Liver (tissue), 9 donors: ENCODE measurements around the gene CDS1. TPM values are rescaled to one million over a fixed set of nuclear protein-coding genes. Genes with fewer than 3 reads are reported as not detected.

Experiments
- DNase-seq: peaks from one replicate; pipeline ENCODE4 v3.0.0-alpha.2; 2017; ENCODE audit warnings: low spot score
- H3K27ac ChIP-seq, 2 donors: one replicate each; pipeline ENCODE4 v1.7.0; 2013; ENCODE audit warnings: inconsistent platforms in 2 of 2, low read length in 2 of 2, control low read depth in 1 of 2, low read depth in 1 of 2, mild to moderate bottlenecking in 1 of 2
- H3K27me3 ChIP-seq, 4 donors: one replicate each; pipeline versions ENCODE4 v1.6.1 to v1.7.0; 2013; ENCODE audit warnings: low read length in 3 of 4, inconsistent platforms in 1 of 4, mild to moderate bottlenecking in 1 of 4, moderate library complexity in 1 of 4; ENCODE audit not compliant: control insufficient read depth in 4 of 4, insufficient read depth in 4 of 4
- H3K36me3 ChIP-seq, 4 donors: one replicate each; pipeline versions ENCODE4 v1.6.1 to v1.7.0; 2013; ENCODE audit warnings: low read length in 3 of 4, mild to moderate bottlenecking in 3 of 4, low read depth in 1 of 4, moderate library complexity in 1 of 4; ENCODE audit not compliant: control insufficient read depth in 4 of 4, insufficient read depth in 3 of 4
- H3K4me1 ChIP-seq, 4 donors: one replicate each; pipeline versions ENCODE4 v1.6.1 to v1.7.0; 2013; ENCODE audit warnings: low read length in 3 of 4, mild to moderate bottlenecking in 3 of 4, moderate library complexity in 1 of 4; ENCODE audit not compliant: control insufficient read depth in 4 of 4, insufficient read depth in 4 of 4
- H3K4me3 ChIP-seq, 3 donors: one replicate each; pipeline versions ENCODE4 v1.6.1 to v1.7.0; 2013; ENCODE audit warnings: low read length in 3 of 3, control low read depth in 1 of 3, low read depth in 1 of 3, mild to moderate bottlenecking in 1 of 3
- H3K9ac ChIP-seq, 2 donors: one replicate each; pipeline ENCODE4 v1.7.0; 2013; ENCODE audit warnings: low read length in 2 of 2, mild to moderate bottlenecking in 2 of 2, moderate library complexity in 2 of 2, control low read depth in 1 of 2, low read depth in 1 of 2
- H3K9me3 ChIP-seq, 4 donors: one replicate each; pipeline versions ENCODE4 v1.6.1 to v1.7.0; 2013; ENCODE audit warnings: low read length in 3 of 4; ENCODE audit not compliant: control insufficient read depth in 4 of 4
- EGR1 ChIP-seq, 2 donors: IDR thresholded peaks; 2 replicates each; pipeline ENCODE4 v1.6.1; 2016 to 2018; ENCODE audit warnings: antibody characterized with exemption in 2 of 2, low read depth in 2 of 2
- FOXA1 ChIP-seq: IDR thresholded peaks from 2 replicates; pipeline ENCODE4 v1.6.1; 2016; ENCODE audit warnings: antibody characterized with exemption
- FOXA2 ChIP-seq: IDR thresholded peaks from 2 replicates; pipeline ENCODE4 v1.6.1; 2016; ENCODE audit warnings: antibody characterized with exemption
- GABPA ChIP-seq, 2 donors: IDR thresholded peaks in 1 of 2; conservative IDR thresholded peaks in 1 of 2; 2 replicates each; pipeline ENCODE4 v1.6.1; 2016; ENCODE audit warnings: antibody characterized with exemption in 2 of 2, mild to moderate bottlenecking in 1 of 2, moderate library complexity in 1 of 2
- HNF4A ChIP-seq, 2 donors: conservative IDR thresholded peaks; 2 replicates each; pipeline ENCODE4 v1.6.1; 2016; ENCODE audit warnings: antibody characterized with exemption in 2 of 2, mild to moderate bottlenecking in 2 of 2
- HNF4G ChIP-seq: IDR thresholded peaks from 2 replicates; pipeline ENCODE4 v1.6.1; 2016; ENCODE audit warnings: antibody characterized with exemption
- JUND ChIP-seq, 2 donors: IDR thresholded peaks; 2 replicates each; pipeline ENCODE4 v1.6.1; 2016; ENCODE audit warnings: antibody characterized with exemption in 2 of 2
- NR2F2 ChIP-seq: IDR thresholded peaks from 2 replicates; pipeline ENCODE4 v1.6.1; 2016; ENCODE audit warnings: antibody characterized with exemption
- RAD21 ChIP-seq, 2 donors: IDR thresholded peaks; 2 replicates each; pipeline ENCODE4 v1.6.1; 2016; ENCODE audit warnings: antibody characterized with exemption in 2 of 2, mild to moderate bottlenecking in 2 of 2
- RXRA ChIP-seq, 2 donors: IDR thresholded peaks; 2 replicates each; pipeline ENCODE4 v1.6.1; 2017 to 2018; ENCODE audit warnings: antibody characterized with exemption in 2 of 2, mild to moderate bottlenecking in 1 of 2
- SP1 ChIP-seq: IDR thresholded peaks from 2 replicates; pipeline ENCODE4 v1.6.1; 2018; ENCODE audit warnings: antibody characterized with exemption, mild to moderate bottlenecking
- TAF1 ChIP-seq: conservative IDR thresholded peaks from 2 replicates; pipeline ENCODE4 v1.6.1; 2016; ENCODE audit warnings: antibody characterized with exemption, mild to moderate bottlenecking
- YY1 ChIP-seq: IDR thresholded peaks from 2 replicates; pipeline ENCODE4 v1.6.1; 2016; ENCODE audit warnings: antibody characterized with exemption, mild to moderate bottlenecking
- WGBS: extraction: QIAGEN DNeasy Blood & Tissue Kit; methylation state at CpG from one replicate; pipeline ENCODE4 v1.1.7; 2013; 5-methylcytosine and 5-hydroxymethylcytosine counted together
- polyA plus RNA-seq, 2 donors: library from polyadenylated mRNA; stranded (reverse) in 1 of 2; unstranded in 1 of 2; fragments of 200-250 nt in 1 of 2; fragments of >200 nt in 1 of 2; fragmentation: Nextera tagmentation in 1 of 2; extraction: Ambion mirVana in 1 of 2; gene quantifications; one replicate each; pipeline versions ENCODE4 v1.2.1 to v1.2.3, GENCODE V29; 2013 to 2015
- total RNA-seq, 2 donors: library from RNA; depleted of rRNA; stranded (reverse); fragments of >200 nt; gene quantifications; one replicate each; pipeline ENCODE4 v1.2.3, GENCODE V29; 2014
- TF ChIP-seq, protein P1 (sequence below): IDR thresholded peaks from 2 replicates; pipeline ENCODE4 v1.6.1; 2016; ENCODE audit warnings: antibody characterized with exemption
- TF ChIP-seq, protein P2 (sequence below): IDR thresholded peaks from 2 replicates; pipeline ENCODE4 v1.6.1; 2016; ENCODE audit warnings: antibody characterized with exemption, mild to moderate bottlenecking
- TF ChIP-seq, protein P3 (sequence below): fragments of 150-350 bp; IDR thresholded peaks from 2 replicates; pipeline ENCODE4 v1.5.1; 2017; ENCODE audit warnings: improper control_type of control experiment, low read depth, low read length; ENCODE audit not compliant: missing input control
- TF ChIP-seq, protein P4 (sequence below): IDR thresholded peaks from 2 replicates; pipeline ENCODE4 v1.6.1; 2016; ENCODE audit warnings: antibody characterized with exemption
- TF ChIP-seq, protein P5 (sequence below): IDR thresholded peaks from 2 replicates; pipeline ENCODE4 v1.6.1; 2016; ENCODE audit warnings: antibody characterized with exemption
- donor health status: healthy.
- donor health status: healthy.
- donor health status: healthy.
- donor health status: healthy.
- donor health status: healthy.

Gene CDS1
- total and polyA plus RNA-seq, 4 donors: 0.56 to 3.6 (median 0.78) TPM

DNA sequence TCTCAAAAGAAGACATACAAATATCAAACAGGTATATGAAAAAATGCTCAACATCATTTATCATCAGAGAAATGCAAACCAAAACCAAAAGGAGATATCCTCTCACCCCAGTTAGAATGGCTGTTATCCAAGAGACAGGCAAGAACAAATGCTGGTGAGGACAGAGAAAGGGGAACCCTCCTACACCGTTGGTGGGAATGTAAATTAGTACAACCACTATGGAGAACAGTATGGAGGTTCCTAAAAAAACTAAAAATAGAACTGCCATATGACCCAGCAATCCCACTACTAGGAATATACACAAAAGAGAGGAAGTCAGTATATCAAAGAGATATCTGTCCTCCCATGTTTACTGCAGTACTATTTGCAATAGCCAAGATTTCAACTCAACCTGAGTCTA lies 83.5 kb downstream of the CDS1 start:
- no peak for DNase-seq
- WGBS: 87% methylated on average over 1 of the region's 1 CpG
- H3K36me3 ChIP-seq: peaks cover 0 to 9% (median 2%) of the 10 kb centered on the region in 4 donors
- no peaks in the 10 kb centered on the region for H3K4me1 ChIP-seq
- H3K9ac ChIP-seq: no peak overlapping the region
- no peaks in the 10 kb centered on the region for H3K27me3 ChIP-seq
- H3K27ac ChIP-seq: no peak overlapping the region
- TF ChIP-seq HNF4A (conservative IDR thresholded peaks at IDR 0.05) (no peak), EGR1 (IDR thresholded peaks at IDR 0.05; ENCODE audit: low read depth in 2 of 2) (no peak), JUND (IDR thresholded peaks at IDR 0.05) (no peak), SP1 (no peak), RXRA (IDR thresholded peaks at IDR 0.05) (no peak), HNF4G (no peak), FOXA2 (no peak), GABPA (IDR thresholded peaks at IDR 0.05 in 1 of 2, conservative IDR thresholded peaks at IDR 0.05 in 1 of 2) (no peak), TAF1 (no peak), NR2F2 (no peak), FOXA1 (no peak), YY1 (no peak)
- TF ChIP-seq, protein P1, sequence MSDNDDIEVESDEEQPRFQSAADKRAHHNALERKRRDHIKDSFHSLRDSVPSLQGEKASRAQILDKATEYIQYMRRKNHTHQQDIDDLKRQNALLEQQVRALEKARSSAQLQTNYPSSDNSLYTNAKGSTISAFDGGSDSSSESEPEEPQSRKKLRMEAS: no peak
- TF ChIP-seq, protein P2, sequence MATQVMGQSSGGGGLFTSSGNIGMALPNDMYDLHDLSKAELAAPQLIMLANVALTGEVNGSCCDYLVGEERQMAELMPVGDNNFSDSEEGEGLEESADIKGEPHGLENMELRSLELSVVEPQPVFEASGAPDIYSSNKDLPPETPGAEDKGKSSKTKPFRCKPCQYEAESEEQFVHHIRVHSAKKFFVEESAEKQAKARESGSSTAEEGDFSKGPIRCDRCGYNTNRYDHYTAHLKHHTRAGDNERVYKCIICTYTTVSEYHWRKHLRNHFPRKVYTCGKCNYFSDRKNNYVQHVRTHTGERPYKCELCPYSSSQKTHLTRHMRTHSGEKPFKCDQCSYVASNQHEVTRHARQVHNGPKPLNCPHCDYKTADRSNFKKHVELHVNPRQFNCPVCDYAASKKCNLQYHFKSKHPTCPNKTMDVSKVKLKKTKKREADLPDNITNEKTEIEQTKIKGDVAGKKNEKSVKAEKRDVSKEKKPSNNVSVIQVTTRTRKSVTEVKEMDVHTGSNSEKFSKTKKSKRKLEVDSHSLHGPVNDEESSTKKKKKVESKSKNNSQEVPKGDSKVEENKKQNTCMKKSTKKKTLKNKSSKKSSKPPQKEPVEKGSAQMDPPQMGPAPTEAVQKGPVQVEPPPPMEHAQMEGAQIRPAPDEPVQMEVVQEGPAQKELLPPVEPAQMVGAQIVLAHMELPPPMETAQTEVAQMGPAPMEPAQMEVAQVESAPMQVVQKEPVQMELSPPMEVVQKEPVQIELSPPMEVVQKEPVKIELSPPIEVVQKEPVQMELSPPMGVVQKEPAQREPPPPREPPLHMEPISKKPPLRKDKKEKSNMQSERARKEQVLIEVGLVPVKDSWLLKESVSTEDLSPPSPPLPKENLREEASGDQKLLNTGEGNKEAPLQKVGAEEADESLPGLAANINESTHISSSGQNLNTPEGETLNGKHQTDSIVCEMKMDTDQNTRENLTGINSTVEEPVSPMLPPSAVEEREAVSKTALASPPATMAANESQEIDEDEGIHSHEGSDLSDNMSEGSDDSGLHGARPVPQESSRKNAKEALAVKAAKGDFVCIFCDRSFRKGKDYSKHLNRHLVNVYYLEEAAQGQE: no peak
- TF ChIP-seq, protein P3, sequence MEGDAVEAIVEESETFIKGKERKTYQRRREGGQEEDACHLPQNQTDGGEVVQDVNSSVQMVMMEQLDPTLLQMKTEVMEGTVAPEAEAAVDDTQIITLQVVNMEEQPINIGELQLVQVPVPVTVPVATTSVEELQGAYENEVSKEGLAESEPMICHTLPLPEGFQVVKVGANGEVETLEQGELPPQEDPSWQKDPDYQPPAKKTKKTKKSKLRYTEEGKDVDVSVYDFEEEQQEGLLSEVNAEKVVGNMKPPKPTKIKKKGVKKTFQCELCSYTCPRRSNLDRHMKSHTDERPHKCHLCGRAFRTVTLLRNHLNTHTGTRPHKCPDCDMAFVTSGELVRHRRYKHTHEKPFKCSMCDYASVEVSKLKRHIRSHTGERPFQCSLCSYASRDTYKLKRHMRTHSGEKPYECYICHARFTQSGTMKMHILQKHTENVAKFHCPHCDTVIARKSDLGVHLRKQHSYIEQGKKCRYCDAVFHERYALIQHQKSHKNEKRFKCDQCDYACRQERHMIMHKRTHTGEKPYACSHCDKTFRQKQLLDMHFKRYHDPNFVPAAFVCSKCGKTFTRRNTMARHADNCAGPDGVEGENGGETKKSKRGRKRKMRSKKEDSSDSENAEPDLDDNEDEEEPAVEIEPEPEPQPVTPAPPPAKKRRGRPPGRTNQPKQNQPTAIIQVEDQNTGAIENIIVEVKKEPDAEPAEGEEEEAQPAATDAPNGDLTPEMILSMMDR: no peak
- TF ChIP-seq, protein P4, sequence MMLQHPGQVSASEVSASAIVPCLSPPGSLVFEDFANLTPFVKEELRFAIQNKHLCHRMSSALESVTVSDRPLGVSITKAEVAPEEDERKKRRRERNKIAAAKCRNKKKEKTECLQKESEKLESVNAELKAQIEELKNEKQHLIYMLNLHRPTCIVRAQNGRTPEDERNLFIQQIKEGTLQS: no peak
- TF ChIP-seq, protein P5, sequence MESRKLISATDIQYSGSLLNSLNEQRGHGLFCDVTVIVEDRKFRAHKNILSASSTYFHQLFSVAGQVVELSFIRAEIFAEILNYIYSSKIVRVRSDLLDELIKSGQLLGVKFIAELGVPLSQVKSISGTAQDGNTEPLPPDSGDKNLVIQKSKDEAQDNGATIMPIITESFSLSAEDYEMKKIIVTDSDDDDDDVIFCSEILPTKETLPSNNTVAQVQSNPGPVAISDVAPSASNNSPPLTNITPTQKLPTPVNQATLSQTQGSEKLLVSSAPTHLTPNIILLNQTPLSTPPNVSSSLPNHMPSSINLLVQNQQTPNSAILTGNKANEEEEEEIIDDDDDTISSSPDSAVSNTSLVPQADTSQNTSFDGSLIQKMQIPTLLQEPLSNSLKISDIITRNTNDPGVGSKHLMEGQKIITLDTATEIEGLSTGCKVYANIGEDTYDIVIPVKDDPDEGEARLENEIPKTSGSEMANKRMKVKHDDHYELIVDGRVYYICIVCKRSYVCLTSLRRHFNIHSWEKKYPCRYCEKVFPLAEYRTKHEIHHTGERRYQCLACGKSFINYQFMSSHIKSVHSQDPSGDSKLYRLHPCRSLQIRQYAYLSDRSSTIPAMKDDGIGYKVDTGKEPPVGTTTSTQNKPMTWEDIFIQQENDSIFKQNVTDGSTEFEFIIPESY: no peak
- no peaks in the 10 kb centered on the region for H3K9me3 ChIP-seq
- no peak overlapping the region for H3K4me3 ChIP-seq

DNA sequence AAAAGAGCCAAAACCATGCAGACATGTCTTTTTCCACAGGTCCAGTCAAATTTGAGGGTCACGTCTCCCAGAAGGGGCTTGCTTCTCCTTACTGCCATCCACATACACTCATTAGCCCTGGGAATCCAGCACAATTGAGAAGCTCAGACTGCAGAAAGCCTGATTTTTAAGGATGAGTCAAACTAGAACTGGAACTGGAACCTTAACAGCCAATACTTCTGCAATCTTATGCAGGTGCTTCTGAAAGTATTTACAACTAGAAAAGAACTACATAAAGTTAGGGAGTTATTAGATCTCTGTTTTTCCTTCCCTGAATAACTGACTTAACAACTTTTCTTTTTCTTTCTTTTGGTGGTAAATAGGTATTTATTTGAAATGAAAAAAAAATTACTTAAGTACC lies 86.3 kb downstream of the CDS1 start:
- H3K4me1 ChIP-seq: no peaks in the 10 kb centered on the region
- no peaks in the 10 kb centered on the region for H3K27me3 ChIP-seq
- H3K9me3 ChIP-seq: no peaks in the 10 kb centered on the region
- no peak overlapping the region for H3K4me3 ChIP-seq
- DNase-seq: no peak
- 97% methylated on average over 1 of the region's 1 CpG for WGBS
- H3K36me3 ChIP-seq: peaks cover 2 to 21% (median 17%) of the 10 kb centered on the region in 4 donors
- no peak overlapping the region for H3K9ac ChIP-seq
- H3K27ac ChIP-seq: no peak overlapping the region
- TF ChIP-seq, protein P1: no peak
- no peak for TF ChIP-seq RAD21 (IDR thresholded peaks at IDR 0.05)
- no peak for TF ChIP-seq HNF4A (conservative IDR thresholded peaks at IDR 0.05)
- TF ChIP-seq JUND (IDR thresholded peaks at IDR 0.05): no peak
- TF ChIP-seq YY1: no peak
- no peak for TF ChIP-seq EGR1 (IDR thresholded peaks at IDR 0.05; ENCODE audit: low read depth in 2 of 2)
- TF ChIP-seq, protein P5: no peak
- TF ChIP-seq, protein P4: no peak
- no peak for TF ChIP-seq TAF1
- TF ChIP-seq, protein P2: no peak
- TF ChIP-seq RXRA (IDR thresholded peaks at IDR 0.05): no peak
